Liver (tissue), 9 donors: ENCODE data around the gene PRR5L. TPM values are rescaled to one million over a fixed set of nuclear protein-coding genes. Genes with fewer than 3 reads are reported as not detected.

ENCODE experiments used
- DNase-seq: peaks from one replicate; pipeline ENCODE4 v3.0.0-alpha.2; 2017; ENCODE audit warnings: low spot score
- H3K27ac ChIP-seq, 2 donors: one replicate each; pipeline ENCODE4 v1.7.0; 2013; ENCODE audit warnings: inconsistent platforms in 2 of 2, low read length in 2 of 2, control low read depth in 1 of 2, low read depth in 1 of 2, mild to moderate bottlenecking in 1 of 2
- H3K27me3 ChIP-seq, 4 donors: one replicate each; pipeline versions ENCODE4 v1.6.1 to v1.7.0; 2013; ENCODE audit warnings: low read length in 3 of 4, inconsistent platforms in 1 of 4, mild to moderate bottlenecking in 1 of 4, moderate library complexity in 1 of 4; ENCODE audit not compliant: control insufficient read depth in 4 of 4, insufficient read depth in 4 of 4
- H3K36me3 ChIP-seq, 4 donors: one replicate each; pipeline versions ENCODE4 v1.6.1 to v1.7.0; 2013; ENCODE audit warnings: low read length in 3 of 4, mild to moderate bottlenecking in 3 of 4, low read depth in 1 of 4, moderate library complexity in 1 of 4; ENCODE audit not compliant: control insufficient read depth in 4 of 4, insufficient read depth in 3 of 4
- H3K4me1 ChIP-seq, 4 donors: one replicate each; pipeline versions ENCODE4 v1.6.1 to v1.7.0; 2013; ENCODE audit warnings: low read length in 3 of 4, mild to moderate bottlenecking in 3 of 4, moderate library complexity in 1 of 4; ENCODE audit not compliant: control insufficient read depth in 4 of 4, insufficient read depth in 4 of 4
- H3K4me3 ChIP-seq, 3 donors: one replicate each; pipeline versions ENCODE4 v1.6.1 to v1.7.0; 2013; ENCODE audit warnings: low read length in 3 of 3, control low read depth in 1 of 3, low read depth in 1 of 3, mild to moderate bottlenecking in 1 of 3
- H3K9ac ChIP-seq, 2 donors: one replicate each; pipeline ENCODE4 v1.7.0; 2013; ENCODE audit warnings: low read length in 2 of 2, mild to moderate bottlenecking in 2 of 2, moderate library complexity in 2 of 2, control low read depth in 1 of 2, low read depth in 1 of 2
- H3K9me3 ChIP-seq, 4 donors: one replicate each; pipeline versions ENCODE4 v1.6.1 to v1.7.0; 2013; ENCODE audit warnings: low read length in 3 of 4; ENCODE audit not compliant: control insufficient read depth in 4 of 4
- EGR1 ChIP-seq, 2 donors: IDR thresholded peaks; 2 replicates each; pipeline ENCODE4 v1.6.1; 2016 to 2018; ENCODE audit warnings: antibody characterized with exemption in 2 of 2, low read depth in 2 of 2
- FOXA1 ChIP-seq: IDR thresholded peaks from 2 replicates; pipeline ENCODE4 v1.6.1; 2016; ENCODE audit warnings: antibody characterized with exemption
- FOXA2 ChIP-seq: IDR thresholded peaks from 2 replicates; pipeline ENCODE4 v1.6.1; 2016; ENCODE audit warnings: antibody characterized with exemption
- GABPA ChIP-seq, 2 donors: IDR thresholded peaks in 1 of 2; conservative IDR thresholded peaks in 1 of 2; 2 replicates each; pipeline ENCODE4 v1.6.1; 2016; ENCODE audit warnings: antibody characterized with exemption in 2 of 2, mild to moderate bottlenecking in 1 of 2, moderate library complexity in 1 of 2
- HNF4A ChIP-seq, 2 donors: conservative IDR thresholded peaks; 2 replicates each; pipeline ENCODE4 v1.6.1; 2016; ENCODE audit warnings: antibody characterized with exemption in 2 of 2, mild to moderate bottlenecking in 2 of 2
- HNF4G ChIP-seq: IDR thresholded peaks from 2 replicates; pipeline ENCODE4 v1.6.1; 2016; ENCODE audit warnings: antibody characterized with exemption
- JUND ChIP-seq, 2 donors: IDR thresholded peaks; 2 replicates each; pipeline ENCODE4 v1.6.1; 2016; ENCODE audit warnings: antibody characterized with exemption in 2 of 2
- NR2F2 ChIP-seq: IDR thresholded peaks from 2 replicates; pipeline ENCODE4 v1.6.1; 2016; ENCODE audit warnings: antibody characterized with exemption
- RAD21 ChIP-seq, 2 donors: IDR thresholded peaks; 2 replicates each; pipeline ENCODE4 v1.6.1; 2016; ENCODE audit warnings: antibody characterized with exemption in 2 of 2, mild to moderate bottlenecking in 2 of 2
- SP1 ChIP-seq: IDR thresholded peaks from 2 replicates; pipeline ENCODE4 v1.6.1; 2018; ENCODE audit warnings: antibody characterized with exemption, mild to moderate bottlenecking
- TAF1 ChIP-seq: conservative IDR thresholded peaks from 2 replicates; pipeline ENCODE4 v1.6.1; 2016; ENCODE audit warnings: antibody characterized with exemption, mild to moderate bottlenecking
- YY1 ChIP-seq: IDR thresholded peaks from 2 replicates; pipeline ENCODE4 v1.6.1; 2016; ENCODE audit warnings: antibody characterized with exemption, mild to moderate bottlenecking
- WGBS: extraction: QIAGEN DNeasy Blood & Tissue Kit; methylation state at CpG from one replicate; pipeline ENCODE4 v1.1.7; 2013; 5-methylcytosine and 5-hydroxymethylcytosine counted together
- polyA plus RNA-seq, 2 donors: library from polyadenylated mRNA; stranded (reverse) in 1 of 2; unstranded in 1 of 2; fragments of 200-250 nt in 1 of 2; fragments of >200 nt in 1 of 2; fragmentation: Nextera tagmentation in 1 of 2; extraction: Ambion mirVana in 1 of 2; gene quantifications; one replicate each; pipeline versions ENCODE4 v1.2.1 to v1.2.3, GENCODE V29; 2013 to 2015
- total RNA-seq, 2 donors: library from RNA; depleted of rRNA; stranded (reverse); fragments of >200 nt; gene quantifications; one replicate each; pipeline ENCODE4 v1.2.3, GENCODE V29; 2014
- TF ChIP-seq, protein P1 (sequence below): IDR thresholded peaks from 2 replicates; pipeline ENCODE4 v1.6.1; 2016; ENCODE audit warnings: antibody characterized with exemption
- TF ChIP-seq, protein P2 (sequence below): IDR thresholded peaks from 2 replicates; pipeline ENCODE4 v1.6.1; 2016; ENCODE audit warnings: antibody characterized with exemption
- TF ChIP-seq, protein P3 (sequence below): IDR thresholded peaks from 2 replicates; pipeline ENCODE4 v1.6.1; 2016; ENCODE audit warnings: antibody characterized with exemption, mild to moderate bottlenecking
- TF ChIP-seq, protein P4 (sequence below): fragments of 150-350 bp; IDR thresholded peaks from 2 replicates; pipeline ENCODE4 v1.5.1; 2017; ENCODE audit warnings: improper control_type of control experiment, low read depth, low read length; ENCODE audit not compliant: missing input control
- TF ChIP-seq, protein P5 (sequence below): IDR thresholded peaks from 2 replicates; pipeline ENCODE4 v1.6.1; 2016; ENCODE audit warnings: antibody characterized with exemption
- donor health status: healthy.
- donor health status: healthy.
- donor health status: healthy.
- donor health status: healthy.
- donor health status: healthy.

PRR5L gene
- total and polyA plus RNA-seq, 4 donors: 1.2 to 8.5 (median 4.5) TPM

DNA sequence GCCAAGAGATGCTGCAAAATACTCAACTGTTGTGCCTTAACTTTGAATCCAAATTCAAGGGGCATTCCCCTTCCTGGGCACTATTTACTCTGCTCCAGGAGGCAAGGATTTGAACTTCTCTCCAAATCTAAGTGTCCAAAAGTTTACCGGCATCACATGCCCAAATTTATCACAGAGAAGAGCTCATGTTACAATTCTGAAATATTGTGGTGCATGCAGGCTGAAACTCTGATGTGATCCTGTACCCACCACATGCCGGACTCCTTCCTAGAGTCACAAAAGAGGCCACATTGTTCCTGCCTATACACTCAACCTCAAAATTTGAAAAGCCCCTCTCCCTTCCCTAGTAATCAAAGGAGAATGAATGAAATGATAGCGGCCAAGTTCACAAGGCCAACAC, 212.7 kb downstream of the PRR5L start:
- peaks cover 0 to 13% (median 5%) of the 10 kb centered on the region in 4 donors for H3K4me1 ChIP-seq
- H3K27me3 ChIP-seq: no peaks in the 10 kb centered on the region
- no peak for DNase-seq
- 17% methylated on average over 3 of the region's 3 CpGs for WGBS
- H3K36me3 ChIP-seq: peaks cover 0 to 2% (median 0%) of the 10 kb centered on the region in 4 donors
- peak overlapping the region; percentile 86 to 97 (median 92) for H3K4me3 ChIP-seq
- TF ChIP-seq, protein P1, sequence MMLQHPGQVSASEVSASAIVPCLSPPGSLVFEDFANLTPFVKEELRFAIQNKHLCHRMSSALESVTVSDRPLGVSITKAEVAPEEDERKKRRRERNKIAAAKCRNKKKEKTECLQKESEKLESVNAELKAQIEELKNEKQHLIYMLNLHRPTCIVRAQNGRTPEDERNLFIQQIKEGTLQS: no peak
- TF ChIP-seq JUND (IDR thresholded peaks at IDR 0.05) (no peak), FOXA2 (peak; percentile 17), HNF4G (no peak)
- TF ChIP-seq, protein P2, sequence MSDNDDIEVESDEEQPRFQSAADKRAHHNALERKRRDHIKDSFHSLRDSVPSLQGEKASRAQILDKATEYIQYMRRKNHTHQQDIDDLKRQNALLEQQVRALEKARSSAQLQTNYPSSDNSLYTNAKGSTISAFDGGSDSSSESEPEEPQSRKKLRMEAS: no peak
- peak overlapping the region; percentile 85 to 87 for H3K9ac ChIP-seq
- H3K27ac ChIP-seq: peak overlapping the region; percentile 68 to 97
- peaks cover 0 to under 1% (median 0%) of the 10 kb centered on the region in 4 donors for H3K9me3 ChIP-seq

DNA sequence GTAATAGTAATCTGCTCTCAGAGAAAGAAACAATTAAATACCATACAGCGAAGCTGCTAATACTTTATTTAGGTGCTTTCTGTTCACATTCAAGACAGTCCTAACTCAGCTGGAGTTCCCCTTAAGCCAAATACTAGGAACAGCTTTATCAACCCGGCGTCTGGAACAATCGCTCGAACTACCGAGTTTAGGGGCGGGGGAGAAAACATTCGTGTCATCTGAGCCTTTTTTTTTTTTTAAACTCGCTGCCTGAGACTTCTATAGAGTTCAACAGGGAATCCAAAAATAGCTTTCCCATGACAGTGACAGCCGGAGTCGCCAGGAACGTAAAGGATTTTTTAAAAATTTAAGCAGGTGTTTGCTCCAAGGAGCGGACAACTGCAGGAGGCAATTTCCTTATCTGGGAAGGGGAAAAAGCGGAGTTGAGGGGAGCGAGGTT, 213.1 kb downstream of the PRR5L start:
- peak overlapping the region; percentile 85 to 87 for H3K9ac ChIP-seq
- H3K27me3 ChIP-seq: no peaks in the 10 kb centered on the region
- H3K4me3 ChIP-seq: peak overlapping the region; percentile 86 to 97 (median 92)
- H3K4me1 ChIP-seq: peaks cover 0 to 13% (median 5%) of the 10 kb centered on the region in 4 donors
- peak overlapping the region; percentile 68 to 97 for H3K27ac ChIP-seq
- TF ChIP-seq EGR1 (IDR thresholded peaks at IDR 0.05; ENCODE audit: low read depth in 2 of 2) (no peak), SP1 (no peak)
- H3K36me3 ChIP-seq: peaks cover 0 to 2% (median 0%) of the 10 kb centered on the region in 4 donors
- H3K9me3 ChIP-seq: peaks cover 0 to 5% (median 0%) of the 10 kb centered on the region in 4 donors
- no peak for DNase-seq
- WGBS: under 1% methylated on average over 15 of the region's 15 CpGs

DNA sequence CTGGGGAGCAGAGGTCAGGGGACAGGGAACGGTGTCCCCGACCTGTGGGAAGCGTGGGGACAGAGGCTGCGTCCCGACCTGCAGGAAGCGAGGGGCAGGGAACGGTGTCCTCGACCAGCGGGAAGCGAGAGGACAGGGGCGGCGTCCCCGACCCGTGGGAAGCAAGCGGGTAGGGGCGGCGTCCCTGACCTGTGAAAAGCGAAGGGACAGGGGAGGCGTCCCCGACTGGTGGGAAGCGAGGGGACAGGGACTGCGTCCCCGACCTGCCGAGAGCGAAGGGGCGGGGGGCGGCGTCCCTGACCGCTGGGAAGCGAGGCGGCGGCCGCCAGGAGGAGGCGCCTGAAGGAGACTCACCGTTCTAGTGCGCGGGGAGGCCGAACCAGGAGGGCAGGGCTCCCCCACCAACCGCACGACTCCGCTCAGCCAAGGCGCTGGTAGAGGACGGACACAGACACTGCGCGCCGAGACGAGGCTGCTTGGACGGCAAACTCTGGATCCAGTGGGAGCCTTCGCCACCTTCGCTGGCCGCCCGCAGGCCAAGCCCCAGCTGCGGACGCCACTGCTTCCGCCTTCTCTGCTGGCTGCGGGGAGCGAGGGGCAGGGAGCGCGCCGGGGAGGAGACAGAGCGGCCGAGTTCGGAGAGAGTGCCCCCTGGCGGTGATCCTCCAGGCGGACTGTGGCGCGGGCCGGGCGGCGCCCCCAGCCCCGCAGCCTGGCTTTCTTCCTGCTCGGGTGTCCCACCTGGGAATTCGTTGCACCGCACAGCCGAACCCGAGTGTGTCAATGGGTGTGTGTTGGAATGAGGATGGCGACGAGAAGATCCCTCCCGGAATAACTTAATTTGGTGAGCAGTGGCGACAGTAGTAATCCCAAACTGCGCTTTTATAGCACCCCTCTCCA, 213.9 kb downstream of the PRR5L start, which contains the start of gene TRAF6:
Gene TRAF6 (minus strand): TSS at position 579 of the 900 bp plus-strand sequence. CDS start 8,757 bp downstream, outside the sequence.
- peak; percentile 94 for DNase-seq
- no peaks in the 10 kb centered on the region for H3K27me3 ChIP-seq
- H3K4me1 ChIP-seq: peaks cover 0 to 13% (median 5%) of the 10 kb centered on the region in 4 donors
- peak within 1 kb of the TSS; percentile 86 to 97 (median 92) for H3K4me3 ChIP-seq
- peaks cover 0 to 5% (median 0%) of the 10 kb centered on the region in 4 donors for H3K9me3 ChIP-seq
- H3K36me3 ChIP-seq: no peaks in the 10 kb centered on the region
- H3K9ac ChIP-seq: peak within 1 kb of the TSS; percentile 85 to 87
- peak within 1 kb of the TSS; percentile 68 to 97 for H3K27ac ChIP-seq
- WGBS: under 1% methylated on average over 81 of the region's 81 CpGs
- peak; percentile 55 to 70 for TF ChIP-seq RAD21 (IDR thresholded peaks at IDR 0.05)
- no peak for TF ChIP-seq HNF4G
- TF ChIP-seq, protein P1: no peak
- no peak for TF ChIP-seq FOXA2
- TF ChIP-seq, protein P3, sequence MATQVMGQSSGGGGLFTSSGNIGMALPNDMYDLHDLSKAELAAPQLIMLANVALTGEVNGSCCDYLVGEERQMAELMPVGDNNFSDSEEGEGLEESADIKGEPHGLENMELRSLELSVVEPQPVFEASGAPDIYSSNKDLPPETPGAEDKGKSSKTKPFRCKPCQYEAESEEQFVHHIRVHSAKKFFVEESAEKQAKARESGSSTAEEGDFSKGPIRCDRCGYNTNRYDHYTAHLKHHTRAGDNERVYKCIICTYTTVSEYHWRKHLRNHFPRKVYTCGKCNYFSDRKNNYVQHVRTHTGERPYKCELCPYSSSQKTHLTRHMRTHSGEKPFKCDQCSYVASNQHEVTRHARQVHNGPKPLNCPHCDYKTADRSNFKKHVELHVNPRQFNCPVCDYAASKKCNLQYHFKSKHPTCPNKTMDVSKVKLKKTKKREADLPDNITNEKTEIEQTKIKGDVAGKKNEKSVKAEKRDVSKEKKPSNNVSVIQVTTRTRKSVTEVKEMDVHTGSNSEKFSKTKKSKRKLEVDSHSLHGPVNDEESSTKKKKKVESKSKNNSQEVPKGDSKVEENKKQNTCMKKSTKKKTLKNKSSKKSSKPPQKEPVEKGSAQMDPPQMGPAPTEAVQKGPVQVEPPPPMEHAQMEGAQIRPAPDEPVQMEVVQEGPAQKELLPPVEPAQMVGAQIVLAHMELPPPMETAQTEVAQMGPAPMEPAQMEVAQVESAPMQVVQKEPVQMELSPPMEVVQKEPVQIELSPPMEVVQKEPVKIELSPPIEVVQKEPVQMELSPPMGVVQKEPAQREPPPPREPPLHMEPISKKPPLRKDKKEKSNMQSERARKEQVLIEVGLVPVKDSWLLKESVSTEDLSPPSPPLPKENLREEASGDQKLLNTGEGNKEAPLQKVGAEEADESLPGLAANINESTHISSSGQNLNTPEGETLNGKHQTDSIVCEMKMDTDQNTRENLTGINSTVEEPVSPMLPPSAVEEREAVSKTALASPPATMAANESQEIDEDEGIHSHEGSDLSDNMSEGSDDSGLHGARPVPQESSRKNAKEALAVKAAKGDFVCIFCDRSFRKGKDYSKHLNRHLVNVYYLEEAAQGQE: peak; percentile 49
- TF ChIP-seq, protein P2: no peak
- TF ChIP-seq NR2F2: no peak
- no peak for TF ChIP-seq HNF4A (conservative IDR thresholded peaks at IDR 0.05)
- TF ChIP-seq, protein P4, sequence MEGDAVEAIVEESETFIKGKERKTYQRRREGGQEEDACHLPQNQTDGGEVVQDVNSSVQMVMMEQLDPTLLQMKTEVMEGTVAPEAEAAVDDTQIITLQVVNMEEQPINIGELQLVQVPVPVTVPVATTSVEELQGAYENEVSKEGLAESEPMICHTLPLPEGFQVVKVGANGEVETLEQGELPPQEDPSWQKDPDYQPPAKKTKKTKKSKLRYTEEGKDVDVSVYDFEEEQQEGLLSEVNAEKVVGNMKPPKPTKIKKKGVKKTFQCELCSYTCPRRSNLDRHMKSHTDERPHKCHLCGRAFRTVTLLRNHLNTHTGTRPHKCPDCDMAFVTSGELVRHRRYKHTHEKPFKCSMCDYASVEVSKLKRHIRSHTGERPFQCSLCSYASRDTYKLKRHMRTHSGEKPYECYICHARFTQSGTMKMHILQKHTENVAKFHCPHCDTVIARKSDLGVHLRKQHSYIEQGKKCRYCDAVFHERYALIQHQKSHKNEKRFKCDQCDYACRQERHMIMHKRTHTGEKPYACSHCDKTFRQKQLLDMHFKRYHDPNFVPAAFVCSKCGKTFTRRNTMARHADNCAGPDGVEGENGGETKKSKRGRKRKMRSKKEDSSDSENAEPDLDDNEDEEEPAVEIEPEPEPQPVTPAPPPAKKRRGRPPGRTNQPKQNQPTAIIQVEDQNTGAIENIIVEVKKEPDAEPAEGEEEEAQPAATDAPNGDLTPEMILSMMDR: peak; percentile 85
- TF ChIP-seq, protein P5, sequence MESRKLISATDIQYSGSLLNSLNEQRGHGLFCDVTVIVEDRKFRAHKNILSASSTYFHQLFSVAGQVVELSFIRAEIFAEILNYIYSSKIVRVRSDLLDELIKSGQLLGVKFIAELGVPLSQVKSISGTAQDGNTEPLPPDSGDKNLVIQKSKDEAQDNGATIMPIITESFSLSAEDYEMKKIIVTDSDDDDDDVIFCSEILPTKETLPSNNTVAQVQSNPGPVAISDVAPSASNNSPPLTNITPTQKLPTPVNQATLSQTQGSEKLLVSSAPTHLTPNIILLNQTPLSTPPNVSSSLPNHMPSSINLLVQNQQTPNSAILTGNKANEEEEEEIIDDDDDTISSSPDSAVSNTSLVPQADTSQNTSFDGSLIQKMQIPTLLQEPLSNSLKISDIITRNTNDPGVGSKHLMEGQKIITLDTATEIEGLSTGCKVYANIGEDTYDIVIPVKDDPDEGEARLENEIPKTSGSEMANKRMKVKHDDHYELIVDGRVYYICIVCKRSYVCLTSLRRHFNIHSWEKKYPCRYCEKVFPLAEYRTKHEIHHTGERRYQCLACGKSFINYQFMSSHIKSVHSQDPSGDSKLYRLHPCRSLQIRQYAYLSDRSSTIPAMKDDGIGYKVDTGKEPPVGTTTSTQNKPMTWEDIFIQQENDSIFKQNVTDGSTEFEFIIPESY: no peak
- no peak for TF ChIP-seq SP1
- no peak for TF ChIP-seq FOXA1
- peak in 1 of 2 donors; percentile 49 for TF ChIP-seq GABPA (IDR thresholded peaks at IDR 0.05 in 1 of 2, conservative IDR thresholded peaks at IDR 0.05 in 1 of 2)
- peak; percentile 37 for TF ChIP-seq TAF1
- peak; percentile 91 for TF ChIP-seq YY1
